Ascending aorta (tissue), 2 donors: ENCODE measurements around the gene CEP131. TPM values are rescaled to one million over a fixed set of nuclear protein-coding genes. Genes with fewer than 3 reads are reported as not detected.
"Not testable (repeated sequence)": the region's sequence is repeated elsewhere in the genome, so short reads cannot be mapped to it uniquely, and the experiment has no call there.

Experiments
- DNase-seq, 2 donors: peaks; one replicate each; pipeline ENCODE4 v3.0.0-alpha.2; 2019; ENCODE audit warnings: low spot score in 2 of 2
- H3K27ac ChIP-seq, 2 donors: fragments of 200-600 bp; sonication (generic); one replicate each; pipeline ENCODE4 v1.5.1; 2016 to 2017; ENCODE audit warnings: mild to moderate bottlenecking in 1 of 2
- H3K27me3 ChIP-seq: fragments of 200-600 bp; sonication (generic); one replicate; pipeline ENCODE4 v1.5.1; 2017
- H3K36me3 ChIP-seq, 2 donors: fragments of 200-600 bp; sonication (generic); one replicate each; pipeline ENCODE4 v1.5.1; 2016
- H3K4me1 ChIP-seq, 2 donors: fragments of 200-600 bp; sonication (generic); one replicate each; pipeline ENCODE4 v1.5.1; 2016 to 2017; ENCODE audit warnings: mild to moderate bottlenecking in 1 of 2
- H3K4me3 ChIP-seq, 2 donors: fragments of 200-600 bp; sonication (generic); one replicate each; pipeline ENCODE4 v1.5.1; 2016 to 2017; ENCODE audit warnings: mild to moderate bottlenecking in 1 of 2
- H3K9me3 ChIP-seq, 2 donors: fragments of 200-600 bp; sonication (generic); one replicate each; pipeline ENCODE4 v1.5.1; 2016
- intact Hi-C: fragments of 100-400 bp; cut with DNase I; formaldehyde crosslinking; loops from one replicate; pipeline ENCODE4 v1.15.1; 2023
- total RNA-seq: library from RNA; depleted of rRNA; stranded (reverse); fragments of >200 nt; gene quantifications from one replicate; pipeline ENCODE4 v1.1.0, GENCODE V29; 2016
- TF ChIP-seq, protein P1 (sequence below), 3 experiments: fragments of 200-600 bp in 2 of 3; fragments of 450-650 bp in 1 of 3; sonication (generic) in 2 of 3; IDR thresholded peaks; one replicate each; pipeline ENCODE4 v1.5.1; 2016 to 2019; ENCODE audit warnings: antibody characterized with exemption in 3 of 3, mild to moderate bottlenecking in 1 of 3, moderate library complexity in 1 of 3

CEP131 gene
- total RNA-seq, 1 donor from 2014 or later = 6.7 TPM

DNA sequence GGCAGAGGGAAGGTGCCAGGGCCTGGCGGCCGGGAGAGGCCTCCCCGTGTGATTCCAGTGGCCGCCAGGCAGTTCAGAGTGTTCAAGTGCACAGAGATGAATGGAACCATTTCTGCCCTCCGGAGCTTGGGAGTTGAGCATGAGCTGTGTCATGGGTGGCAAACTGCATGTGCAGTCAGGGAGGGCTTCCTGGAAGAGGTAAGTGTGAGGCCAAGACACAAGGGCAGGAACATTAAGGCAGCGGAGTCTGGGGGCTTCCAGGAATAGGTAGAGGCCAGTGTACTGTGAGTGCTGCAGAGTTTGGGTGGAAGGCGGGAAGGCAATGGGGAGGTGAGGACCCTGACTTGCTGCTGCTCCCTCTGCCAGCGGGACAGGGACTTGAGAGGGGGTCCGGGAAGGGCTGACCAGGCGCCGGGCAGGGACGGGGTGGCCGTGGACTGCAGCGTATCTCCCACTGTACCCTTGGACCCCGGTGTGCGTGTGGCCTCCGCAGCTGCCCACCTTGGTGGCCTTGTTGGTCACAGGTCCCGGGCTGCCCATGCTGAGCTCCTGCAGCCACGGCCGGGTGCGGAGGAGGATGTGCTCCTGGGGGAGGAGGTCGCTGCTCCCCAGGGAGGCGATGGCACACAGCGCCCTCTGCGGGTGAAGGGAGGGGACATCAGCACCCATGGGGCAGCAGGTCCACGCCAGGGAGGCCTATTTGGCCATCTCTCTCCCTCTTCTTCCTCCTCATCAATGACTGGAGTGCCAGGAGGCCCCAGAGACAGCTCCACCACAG, 7.5 kb upstream of the CEP131 start:
- TF ChIP-seq, protein P1, sequence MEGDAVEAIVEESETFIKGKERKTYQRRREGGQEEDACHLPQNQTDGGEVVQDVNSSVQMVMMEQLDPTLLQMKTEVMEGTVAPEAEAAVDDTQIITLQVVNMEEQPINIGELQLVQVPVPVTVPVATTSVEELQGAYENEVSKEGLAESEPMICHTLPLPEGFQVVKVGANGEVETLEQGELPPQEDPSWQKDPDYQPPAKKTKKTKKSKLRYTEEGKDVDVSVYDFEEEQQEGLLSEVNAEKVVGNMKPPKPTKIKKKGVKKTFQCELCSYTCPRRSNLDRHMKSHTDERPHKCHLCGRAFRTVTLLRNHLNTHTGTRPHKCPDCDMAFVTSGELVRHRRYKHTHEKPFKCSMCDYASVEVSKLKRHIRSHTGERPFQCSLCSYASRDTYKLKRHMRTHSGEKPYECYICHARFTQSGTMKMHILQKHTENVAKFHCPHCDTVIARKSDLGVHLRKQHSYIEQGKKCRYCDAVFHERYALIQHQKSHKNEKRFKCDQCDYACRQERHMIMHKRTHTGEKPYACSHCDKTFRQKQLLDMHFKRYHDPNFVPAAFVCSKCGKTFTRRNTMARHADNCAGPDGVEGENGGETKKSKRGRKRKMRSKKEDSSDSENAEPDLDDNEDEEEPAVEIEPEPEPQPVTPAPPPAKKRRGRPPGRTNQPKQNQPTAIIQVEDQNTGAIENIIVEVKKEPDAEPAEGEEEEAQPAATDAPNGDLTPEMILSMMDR (IDR thresholded peaks at IDR 0.05) = no peak
- no peak overlapping the region for H3K27ac ChIP-seq
- H3K4me1 ChIP-seq = no peaks in the 10 kb centered on the region
- intact Hi-C loops = no loop called here
- H3K4me3 ChIP-seq = no peak overlapping the region
- DNase-seq = no peak
- peaks cover 39 to 49% of the 10 kb centered on the region in 2 donors for H3K36me3 ChIP-seq
- H3K9me3 ChIP-seq = no peaks in the 10 kb centered on the region
- H3K27me3 ChIP-seq = no peaks in the 10 kb centered on the region

DNA sequence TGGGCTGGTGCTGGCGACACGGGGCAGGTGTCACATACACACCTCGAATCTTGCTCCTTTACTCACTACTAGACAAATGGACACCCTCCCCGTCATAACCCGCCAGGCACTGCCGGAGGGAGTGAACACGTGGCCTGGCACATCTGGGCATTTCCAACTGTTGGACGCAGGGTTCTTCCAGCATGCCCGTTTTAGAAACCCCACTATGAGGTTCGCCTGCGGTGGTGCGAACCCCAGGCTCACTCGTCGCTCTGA, 6.8 kb upstream of the CEP131 start:
- intact Hi-C loops = no loop called here
- Histone ChIP-seq H3K4me1 (no peaks in the 10 kb centered on the region), H3K27ac (no peak overlapping the region), H3K4me3 (no peak overlapping the region), H3K27me3 (no peaks in the 10 kb centered on the region), H3K36me3 (peaks cover 39 to 49% of the 10 kb centered on the region in 2 donors), H3K9me3 (no peaks in the 10 kb centered on the region)
- DNase-seq = no peak
- TF ChIP-seq, protein P1 (IDR thresholded peaks at IDR 0.05) = no peak

GRCh38 chr17:81228834-81229665, 6.3 kb upstream of the CEP131 start:
- peaks cover 39 to 49% of the 10 kb centered on the region in 2 donors for H3K36me3 ChIP-seq
- no peak overlapping the region for H3K27ac ChIP-seq
- intact Hi-C loops = no loop called here

DNA sequence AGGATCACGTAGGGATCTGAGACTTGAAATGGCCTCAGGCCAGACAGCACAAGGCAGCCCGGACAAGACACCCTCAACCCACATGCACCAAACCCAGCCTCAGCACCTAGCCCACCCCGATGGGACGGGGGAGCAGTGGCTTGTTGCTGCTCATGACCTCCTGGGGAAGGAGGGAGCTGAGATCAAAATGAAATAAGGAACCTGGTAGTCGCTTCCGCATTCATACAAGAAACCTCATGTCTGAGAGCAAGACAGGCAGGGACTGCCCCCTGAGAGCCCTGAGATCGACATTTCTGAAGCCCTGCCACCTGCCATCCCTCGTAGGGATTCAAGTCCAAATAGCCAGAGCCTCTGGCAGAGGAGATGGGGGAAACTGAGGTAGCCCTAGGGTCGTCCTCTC, 5.7 kb upstream of the CEP131 start:
- Histone ChIP-seq H3K36me3 (peaks cover 39 to 47% of the 10 kb centered on the region in 2 donors), H3K4me1 (peaks cover 0 to 3% of the 10 kb centered on the region in 2 donors), H3K9me3 (no peaks in the 10 kb centered on the region), H3K27me3 (no peaks in the 10 kb centered on the region), H3K4me3 (no peak overlapping the region), H3K27ac (no peak overlapping the region)
- TF ChIP-seq, protein P1 (IDR thresholded peaks at IDR 0.05) = no peak
- DNase-seq = no peak
- intact Hi-C loops = no loop called here

More at GRCh38 chr17:81228834-81229665, 6.3 kb upstream of the CEP131 start:
- Histone ChIP-seq H3K4me3 (no peak overlapping the region), H3K9me3 (no peaks in the 10 kb centered on the region), H3K4me1 (no peaks in the 10 kb centered on the region), H3K27me3 (no peaks in the 10 kb centered on the region)
- no peak for DNase-seq
- TF ChIP-seq, protein P1 (IDR thresholded peaks at IDR 0.05) = no peak

GRCh38 chr17:81227630-81228029, 4.9 kb upstream of the CEP131 start:
- H3K27me3 ChIP-seq, DNase-seq, H3K27ac ChIP-seq, H3K4me1 ChIP-seq, intact Hi-C loops, H3K9me3 ChIP-seq, H3K4me3 ChIP-seq: not testable (repeated sequence)
- peaks cover 35 to 39% of the 10 kb centered on the region in 2 donors for H3K36me3 ChIP-seq

- TF ChIP-seq, protein P1 (IDR thresholded peaks at IDR 0.05) = no peak
- Histone ChIP-seq H3K9me3 (no peaks in the 10 kb centered on the region), H3K27ac (peak overlapping the region in 1 of 2 donors; percentile 46), H3K36me3 (peaks cover 0 to under 1% of the 10 kb centered on the region in 2 donors), H3K4me3 (peak overlapping the region; percentile 46 to 87), H3K27me3 (no peaks in the 10 kb centered on the region), H3K4me1 (peaks cover 0 to 17% of the 10 kb centered on the region in 2 donors)
- intact Hi-C loops = loop anchor here (1.0 kb wide), 1 partner anchor 16 kb away; the partner anchor contains the start of genes NDUFAF8 and TEPSIN
- no peak for DNase-seq
These were observed 981 bp upstream of the CEP131 start for GRCh38 chr17:81223762-81224130.
